GM23338 (cell line): ENCODE measurements around the gene ATP5ME. TPM values are rescaled to one million over a fixed set of nuclear protein-coding genes. Genes with fewer than 3 reads are reported as not detected.

Experiments used
- ATAC-seq: fragments of 200-7000 bp; cut with Tn5 transposase; 3 replicates; pipeline ENCODE4 v1.9.1; 2020
- DNase-seq: peaks from one replicate; pipeline ENCODE4 v3.0.0-alpha.2; 2015; ENCODE audit warnings: low spot score
- H2AFZ ChIP-seq: fragments of 200-600 bp; sonication (generic); 2 replicates; pipeline ENCODE4 v1.8.0; 2016; ENCODE audit warnings: antibody characterized with exemption, mild to moderate bottlenecking, moderate library complexity
- H3F3A ChIP-seq: fragments of 200-600 bp; sonication (generic); replicated peaks from 2 replicates; pipeline ENCODE4 v1.8.0; 2017; ENCODE audit warnings: antibody characterized with exemption, mixed run types, low read depth
- H3K27ac ChIP-seq: fragments of 200-600 bp; sonication (generic); 2 replicates; pipeline ENCODE4 v1.6.1; 2016; ENCODE audit warnings: low read depth
- H3K27me3 ChIP-seq: fragments of 200-600 bp; sonication (generic); 2 replicates; pipeline ENCODE4 v1.8.0; 2016; ENCODE audit warnings: mild to moderate bottlenecking, mixed run types, moderate library complexity; ENCODE audit not compliant: insufficient read depth
- H3K36me3 ChIP-seq: fragments of 200-600 bp; sonication (generic); 2 replicates; pipeline ENCODE4 v1.8.0; 2016; ENCODE audit warnings: mild to moderate bottlenecking; ENCODE audit not compliant: insufficient read depth
- H3K4me1 ChIP-seq: fragments of 200-600 bp; sonication (generic); 2 replicates; pipeline ENCODE4 v1.8.0; 2016; ENCODE audit warnings: mild to moderate bottlenecking, moderate library complexity; ENCODE audit not compliant: insufficient read depth
- H3K4me2 ChIP-seq: fragments of 200-600 bp; sonication (generic); 2 replicates; pipeline ENCODE4 v1.7.1; 2017; ENCODE audit warnings: mixed run types
- H3K4me3 ChIP-seq: fragments of 200-600 bp; sonication (generic); 2 replicates; pipeline ENCODE4 v1.6.1; 2016; ENCODE audit warnings: mixed run types
- H3K79me2 ChIP-seq: fragments of 200-600 bp; sonication (generic); replicated peaks from 2 replicates; pipeline ENCODE4 v1.8.0; 2017; ENCODE audit warnings: mild to moderate bottlenecking; ENCODE audit not compliant: insufficient read depth
- H3K9me2 ChIP-seq: fragments of 200-600 bp; sonication (generic); 2 replicates; pipeline ENCODE4 v1.8.0; 2017; ENCODE audit not compliant: insufficient read depth
- H4K20me1 ChIP-seq: fragments of 200-600 bp; sonication (generic); replicated peaks from 2 replicates; pipeline ENCODE4 v1.8.0; 2017; ENCODE audit warnings: mild to moderate bottlenecking; ENCODE audit not compliant: insufficient read depth
- H3K27ac Mint-ChIP-seq: 2 replicates; pipeline ENCODE4 v1.8.0; 2020; ENCODE audit warnings: inconsistent platforms, mild to moderate bottlenecking, moderate library complexity, mixed read lengths
- H3K27me3 Mint-ChIP-seq: 3 replicates; pipeline ENCODE4 v1.8.0; 2022; ENCODE audit warnings: low read depth, mild to moderate bottlenecking, moderate library complexity, mixed read lengths, inconsistent platforms; ENCODE audit not compliant: insufficient read depth, poor library complexity
- H3K36me3 Mint-ChIP-seq: 3 replicates; pipeline ENCODE4 v1.8.0; 2021; ENCODE audit warnings: low read depth, mild to moderate bottlenecking, inconsistent platforms, moderate library complexity, mixed read lengths
- H3K4me1 Mint-ChIP-seq: 3 replicates; pipeline ENCODE4 v1.8.0; 2020; ENCODE audit warnings: mild to moderate bottlenecking, inconsistent platforms, mixed read lengths
- H3K4me3 Mint-ChIP-seq: 3 replicates; pipeline ENCODE4 v1.8.0; 2021; ENCODE audit warnings: moderate library complexity, mild to moderate bottlenecking, inconsistent platforms, mixed read lengths
- H3K9me3 Mint-ChIP-seq: 3 replicates; pipeline ENCODE4 v1.8.0; 2020; ENCODE audit warnings: moderate library complexity, mild to moderate bottlenecking, inconsistent platforms, mixed read lengths
- CREB1 ChIP-seq: fragments of 250-450 bp; sonication (Bioruptor Pico); IDR thresholded peaks from 2 replicates; pipeline ENCODE4 v1.5.0; 2020; ENCODE audit warnings: low read depth, mild to moderate bottlenecking, moderate library complexity
- CTCF ChIP-seq, 2 experiments: fragments of 200-600 bp in 1 of 2; sonication (generic) in 1 of 2; conservative IDR thresholded peaks; 2 replicates each; pipeline versions ENCODE4 v1.5.1 to v1.6.1; 2016 to 2017; ENCODE audit warnings: antibody characterized with exemption in 2 of 2, low read depth in 2 of 2, mild to moderate bottlenecking in 2 of 2, moderate library complexity in 1 of 2
- EZH2phosphoT487 ChIP-seq: fragments of 200-600 bp; sonication (generic); IDR thresholded peaks from one replicate; pipeline ENCODE4 v1.8.1; 2018; ENCODE audit warnings: antibody characterized with exemption; ENCODE audit not compliant: unreplicated experiment
- POLR2AphosphoS5 ChIP-seq: IDR thresholded peaks from 2 replicates; pipeline ENCODE4 v1.6.1; 2016; ENCODE audit warnings: antibody characterized with exemption, low read depth
- ZNF462 ChIP-seq: fragments of 250-450 bp; sonication (Bioruptor Pico); IDR thresholded peaks from 2 replicates; pipeline ENCODE4 v1.5.0; 2020; ENCODE audit warnings: mild to moderate bottlenecking, moderate library complexity
- polyA plus RNA-seq: library from polyadenylated mRNA; unstranded; fragments of >200 nt; fragmentation: Nextera tagmentation; extraction: Ambion mirVana; gene quantifications from 2 replicates; pipeline ENCODE4 v1.2.1, GENCODE V29; 2016
- total RNA-seq: library from RNA; depleted of rRNA; stranded (reverse); fragments of >200 nt; shearing (Covaris generic); gene quantifications from 2 replicates; pipeline ENCODE4 v1.2.3, GENCODE V29; 2014

Gene ATP5ME
- total and polyA plus RNA-seq, 2 experiments from 2014 or later, result 60.5 to 2,021 TPM

- TF ChIP-seq ZNF462 (no peak), EZH2phosphoT487 (no peak), POLR2AphosphoS5 (no peak), CTCF (conservative IDR thresholded peaks at IDR 0.05; ENCODE audit: low read depth in 2 of 2) (no peak)
These were observed 5.0 kb upstream of the ATP5ME start (continued) for GRCh38 chr4:679104-679481.

- H2AFZ ChIP-seq, result no peak overlapping the region
- H3K9me2 ChIP-seq, result no peaks in the 10 kb centered on the region
- H3K4me1 ChIP-seq, result no peaks in the 10 kb centered on the region; the same call in 1 of the 2 replicates
- H3K36me3 Mint-ChIP-seq, result peaks cover 2% of the 10 kb centered on the region
- H3K27ac Mint-ChIP-seq, result no peak overlapping the region
- no peaks in the 10 kb centered on the region for H3K27me3 ChIP-seq
- peaks cover 17% of the 10 kb centered on the region for H3K27me3 Mint-ChIP-seq
- peaks cover 3% of the 10 kb centered on the region for H3K79me2 ChIP-seq
- H3F3A ChIP-seq, result peaks cover 13% of the 10 kb centered on the region
- no peak overlapping the region for H3K27ac ChIP-seq
- H3K4me3 ChIP-seq, result no peak overlapping the region
- peaks cover 4% of the 10 kb centered on the region for H3K4me1 Mint-ChIP-seq
- TF ChIP-seq CREB1 (CRISPR knock-in tag) (no peak), POLR2AphosphoS5 (no peak)
- DNase-seq (no peak), ATAC-seq (no peak)
- no peak overlapping the region for H3K4me2 ChIP-seq
- no peaks in the 10 kb centered on the region for H4K20me1 ChIP-seq
- H3K36me3 ChIP-seq, result no peaks in the 10 kb centered on the region
- peaks cover 3% of the 10 kb centered on the region; the same call in 1 of the 3 replicates for H3K9me3 Mint-ChIP-seq
- H3K4me3 Mint-ChIP-seq, result no peak overlapping the region
These were observed 4.4 kb upstream of the ATP5ME start for GRCh38 chr4:678331-679103.
